Measurements from ENCODE around the gene HEATR1.

The HEATR1 gene, protein sequence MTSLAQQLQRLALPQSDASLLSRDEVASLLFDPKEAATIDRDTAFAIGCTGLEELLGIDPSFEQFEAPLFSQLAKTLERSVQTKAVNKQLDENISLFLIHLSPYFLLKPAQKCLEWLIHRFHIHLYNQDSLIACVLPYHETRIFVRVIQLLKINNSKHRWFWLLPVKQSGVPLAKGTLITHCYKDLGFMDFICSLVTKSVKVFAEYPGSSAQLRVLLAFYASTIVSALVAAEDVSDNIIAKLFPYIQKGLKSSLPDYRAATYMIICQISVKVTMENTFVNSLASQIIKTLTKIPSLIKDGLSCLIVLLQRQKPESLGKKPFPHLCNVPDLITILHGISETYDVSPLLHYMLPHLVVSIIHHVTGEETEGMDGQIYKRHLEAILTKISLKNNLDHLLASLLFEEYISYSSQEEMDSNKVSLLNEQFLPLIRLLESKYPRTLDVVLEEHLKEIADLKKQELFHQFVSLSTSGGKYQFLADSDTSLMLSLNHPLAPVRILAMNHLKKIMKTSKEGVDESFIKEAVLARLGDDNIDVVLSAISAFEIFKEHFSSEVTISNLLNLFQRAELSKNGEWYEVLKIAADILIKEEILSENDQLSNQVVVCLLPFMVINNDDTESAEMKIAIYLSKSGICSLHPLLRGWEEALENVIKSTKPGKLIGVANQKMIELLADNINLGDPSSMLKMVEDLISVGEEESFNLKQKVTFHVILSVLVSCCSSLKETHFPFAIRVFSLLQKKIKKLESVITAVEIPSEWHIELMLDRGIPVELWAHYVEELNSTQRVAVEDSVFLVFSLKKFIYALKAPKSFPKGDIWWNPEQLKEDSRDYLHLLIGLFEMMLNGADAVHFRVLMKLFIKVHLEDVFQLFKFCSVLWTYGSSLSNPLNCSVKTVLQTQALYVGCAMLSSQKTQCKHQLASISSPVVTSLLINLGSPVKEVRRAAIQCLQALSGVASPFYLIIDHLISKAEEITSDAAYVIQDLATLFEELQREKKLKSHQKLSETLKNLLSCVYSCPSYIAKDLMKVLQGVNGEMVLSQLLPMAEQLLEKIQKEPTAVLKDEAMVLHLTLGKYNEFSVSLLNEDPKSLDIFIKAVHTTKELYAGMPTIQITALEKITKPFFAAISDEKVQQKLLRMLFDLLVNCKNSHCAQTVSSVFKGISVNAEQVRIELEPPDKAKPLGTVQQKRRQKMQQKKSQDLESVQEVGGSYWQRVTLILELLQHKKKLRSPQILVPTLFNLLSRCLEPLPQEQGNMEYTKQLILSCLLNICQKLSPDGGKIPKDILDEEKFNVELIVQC (N-terminal part only)

DNA sequence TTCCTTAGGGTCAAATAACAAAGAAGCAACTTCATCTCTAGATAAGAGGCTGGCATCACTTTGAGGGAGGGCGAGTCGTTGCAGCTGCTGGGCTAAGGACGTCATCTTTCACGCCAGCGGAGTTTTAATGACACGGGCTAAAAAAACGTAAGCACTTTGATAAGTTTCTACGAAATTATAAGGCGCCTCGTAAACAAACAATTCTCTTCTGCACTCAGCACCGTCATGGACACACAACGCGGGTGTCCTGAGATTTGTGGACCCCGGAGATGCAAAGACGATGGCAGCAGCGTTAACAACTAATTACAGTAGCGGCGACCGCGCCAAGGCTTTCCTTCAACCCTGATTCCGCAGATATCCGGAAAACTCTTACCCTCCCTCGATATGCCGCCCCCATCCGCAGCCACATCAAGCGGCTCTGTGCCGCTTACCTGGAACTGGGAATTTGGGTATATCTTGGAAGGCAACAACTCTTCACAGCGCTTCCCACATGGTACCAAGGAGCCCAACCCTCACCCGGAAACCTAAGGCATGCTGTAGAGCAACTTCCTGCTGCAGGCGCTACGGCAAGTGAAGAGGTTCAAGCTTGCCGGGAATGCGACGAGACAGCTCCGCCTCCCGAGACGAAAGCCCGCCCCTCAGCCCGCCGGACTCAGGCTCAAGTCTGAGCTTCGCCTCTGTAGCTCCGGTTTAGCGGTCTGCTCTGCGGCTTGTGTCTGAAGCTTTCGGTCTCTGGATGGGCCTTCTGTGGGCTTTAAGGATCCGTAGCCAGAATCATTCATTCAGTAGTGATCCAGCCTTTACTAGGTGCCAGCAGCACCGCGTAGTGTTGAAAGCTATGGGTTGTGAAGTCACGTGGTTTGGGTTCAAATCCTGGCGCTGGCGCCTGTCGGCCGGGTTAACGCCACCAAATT, at the start of gene HEATR1:
TSS of gene HEATR1 (minus strand) at position 526 of the 914 bp plus-strand sequence. CDS start at position 105, 421 bp downstream.
- TF ChIP-seq, protein P1, sequence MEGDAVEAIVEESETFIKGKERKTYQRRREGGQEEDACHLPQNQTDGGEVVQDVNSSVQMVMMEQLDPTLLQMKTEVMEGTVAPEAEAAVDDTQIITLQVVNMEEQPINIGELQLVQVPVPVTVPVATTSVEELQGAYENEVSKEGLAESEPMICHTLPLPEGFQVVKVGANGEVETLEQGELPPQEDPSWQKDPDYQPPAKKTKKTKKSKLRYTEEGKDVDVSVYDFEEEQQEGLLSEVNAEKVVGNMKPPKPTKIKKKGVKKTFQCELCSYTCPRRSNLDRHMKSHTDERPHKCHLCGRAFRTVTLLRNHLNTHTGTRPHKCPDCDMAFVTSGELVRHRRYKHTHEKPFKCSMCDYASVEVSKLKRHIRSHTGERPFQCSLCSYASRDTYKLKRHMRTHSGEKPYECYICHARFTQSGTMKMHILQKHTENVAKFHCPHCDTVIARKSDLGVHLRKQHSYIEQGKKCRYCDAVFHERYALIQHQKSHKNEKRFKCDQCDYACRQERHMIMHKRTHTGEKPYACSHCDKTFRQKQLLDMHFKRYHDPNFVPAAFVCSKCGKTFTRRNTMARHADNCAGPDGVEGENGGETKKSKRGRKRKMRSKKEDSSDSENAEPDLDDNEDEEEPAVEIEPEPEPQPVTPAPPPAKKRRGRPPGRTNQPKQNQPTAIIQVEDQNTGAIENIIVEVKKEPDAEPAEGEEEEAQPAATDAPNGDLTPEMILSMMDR (IDR thresholded peaks at IDR 0.05; ENCODE audit: extremely low read depth, missing control alignments): no peak
- DNase-seq (ENCODE audit: low spot score): peak; percentile 84

DNA sequence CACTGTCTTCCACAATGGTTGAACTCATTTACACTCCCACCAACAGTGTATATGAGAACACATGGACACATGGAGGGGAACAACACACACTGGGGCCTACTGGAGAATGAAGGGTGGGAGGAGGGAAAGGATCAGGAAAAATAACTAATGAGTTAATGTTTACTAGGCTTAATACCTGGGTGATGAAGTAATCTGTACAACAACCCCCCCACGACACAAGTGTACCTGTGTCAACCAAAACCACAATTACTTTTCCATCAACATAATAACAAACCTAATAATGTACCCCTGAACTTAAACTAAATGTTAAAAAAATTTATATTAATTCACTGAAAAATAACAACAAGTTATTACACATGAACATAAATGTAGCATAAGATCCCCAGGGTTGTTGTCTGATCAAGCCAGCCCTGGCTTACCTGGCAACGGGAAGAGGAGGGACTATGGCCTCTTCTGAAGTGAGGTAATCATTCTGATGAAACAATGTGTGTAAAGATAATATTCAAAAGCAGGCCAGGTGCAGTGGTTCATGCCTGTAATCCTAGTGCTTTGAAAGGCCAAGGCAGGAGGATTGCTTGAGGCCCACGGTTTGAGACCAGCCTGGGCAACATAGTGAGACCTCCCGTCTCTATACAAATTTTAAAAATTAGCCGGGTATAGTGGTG, 40.8 kb upstream of the HEATR1 start:
- no peak for DNase-seq (ENCODE audit: low spot score)
- TF ChIP-seq, protein P1 (IDR thresholded peaks at IDR 0.05; ENCODE audit: extremely low read depth, missing control alignments): no peak

DNA sequence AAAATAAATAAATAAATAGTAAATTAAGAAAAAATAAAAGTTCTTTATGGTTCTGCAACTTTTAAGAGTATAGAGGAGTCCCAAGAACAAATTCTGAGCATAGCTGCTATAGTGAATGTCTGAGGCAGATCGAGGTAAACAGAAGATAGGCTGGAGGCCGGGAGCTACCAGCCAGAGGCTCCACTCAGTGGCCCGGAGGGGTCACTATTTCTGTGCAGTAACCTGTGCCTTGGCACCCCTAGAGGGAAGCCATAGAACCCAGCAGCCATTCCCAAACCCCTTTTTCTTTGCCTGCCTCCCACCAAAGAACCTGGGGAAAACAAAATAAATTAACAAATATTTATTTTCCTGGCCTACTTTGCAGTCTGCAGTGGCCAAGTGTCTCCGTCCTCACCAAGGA, 38.4 kb upstream of the HEATR1 start:
- TF ChIP-seq, protein P1 (IDR thresholded peaks at IDR 0.05; ENCODE audit: extremely low read depth, missing control alignments): no peak
- DNase-seq (ENCODE audit: low spot score): no peak

DNA sequence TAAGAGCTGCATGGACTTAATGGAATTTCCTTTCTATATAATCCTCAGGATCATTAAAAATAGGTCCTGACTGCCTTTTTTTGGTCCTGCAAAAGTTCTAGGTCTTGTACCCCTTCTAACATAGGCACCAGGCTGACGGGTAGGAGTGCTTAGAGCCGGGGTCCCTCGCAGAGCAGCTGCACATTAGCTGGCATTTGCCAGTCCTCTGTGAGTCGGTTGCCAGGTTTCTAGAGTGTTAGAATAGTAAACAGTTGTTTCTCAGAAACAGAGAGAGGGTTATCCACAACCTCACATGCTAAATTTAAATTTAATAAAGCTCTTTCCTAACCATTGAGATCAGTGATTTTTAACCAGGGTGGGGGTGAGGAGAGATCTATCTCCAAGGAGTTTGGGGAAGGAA, 35.4 kb upstream of the HEATR1 start:
- no peak for DNase-seq (ENCODE audit: low spot score)
- TF ChIP-seq, protein P1 (IDR thresholded peaks at IDR 0.05; ENCODE audit: extremely low read depth, missing control alignments): no peak

DNA sequence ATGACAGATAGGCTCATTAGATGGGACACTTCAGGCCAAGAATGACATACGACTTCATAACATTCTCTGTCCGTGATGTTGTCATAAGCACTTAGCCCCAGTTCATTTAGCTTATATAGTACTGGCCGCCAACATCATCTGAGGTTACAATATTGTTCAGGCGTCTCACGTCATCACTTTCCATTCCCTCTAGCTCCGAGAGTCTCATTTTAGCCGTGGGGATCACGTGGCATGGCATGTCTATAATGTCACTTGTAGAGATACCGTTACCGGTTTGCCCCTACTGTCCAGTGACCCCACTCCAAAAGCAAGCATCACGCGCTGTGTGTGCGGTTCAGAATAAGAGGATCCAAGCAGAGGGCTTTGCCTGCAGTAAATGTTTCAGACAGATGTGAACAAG, 34.6 kb upstream of the HEATR1 start:
- TF ChIP-seq, protein P1 (IDR thresholded peaks at IDR 0.05; ENCODE audit: extremely low read depth, missing control alignments): no peak
- no peak for DNase-seq (ENCODE audit: low spot score)

DNA sequence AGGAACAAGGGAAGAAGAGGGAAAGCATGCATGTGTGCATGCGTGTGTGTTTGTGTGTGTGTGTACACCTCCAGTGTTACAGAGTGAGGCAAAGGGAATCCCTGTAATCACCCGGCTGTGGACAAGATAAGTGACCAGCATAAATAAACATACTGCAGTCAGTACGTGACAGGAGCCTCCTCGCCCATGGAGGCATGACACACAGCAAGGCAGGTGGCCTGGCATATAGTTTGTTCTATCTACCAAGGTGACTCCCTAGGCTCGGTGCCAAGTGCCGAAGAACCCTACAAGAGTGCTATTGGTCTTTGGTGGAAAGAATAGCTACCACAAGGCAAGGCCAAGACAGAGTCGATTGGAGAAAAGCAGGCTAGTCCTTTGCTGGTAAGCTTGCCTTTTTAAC, 31.7 kb upstream of the HEATR1 start:
- TF ChIP-seq, protein P1 (IDR thresholded peaks at IDR 0.05; ENCODE audit: extremely low read depth, missing control alignments): no peak

More for the DNA sequence above, 31.7 kb upstream of the HEATR1 start:
- DNase-seq (ENCODE audit: low spot score): no peak

Measured in GM20000 (cell line).